HL-60 (cell line): ENCODE results near the gene SPRR3.

Experiments used
- DNase-seq, 2 experiments: peaks; one replicate each; pipeline ENCODE4 v3.0.0-alpha.2; 2010 to 2020; ENCODE audit warnings: low read depth in 1 of 2, low spot score in 1 of 2
- H3K27ac ChIP-seq: fragments of 250-450 bp; sonication (Bioruptor Pico); replicated peaks from 2 replicates; pipeline ENCODE4 v1.5.1; 2020; ENCODE audit warnings: mild to moderate bottlenecking, moderate library complexity
- H3K27me3 ChIP-seq: fragments of 250-450 bp; sonication (Bioruptor Pico); 2 replicates; pipeline ENCODE4 v1.5.1; 2021; ENCODE audit warnings: mild to moderate bottlenecking, moderate library complexity; ENCODE audit not compliant: insufficient read depth, poor library complexity, severe bottlenecking
- H3K4me3 ChIP-seq: replicated peaks from 2 replicates; pipeline ENCODE4 v1.5.1; 2011; ENCODE audit warnings: mild to moderate bottlenecking, control low read depth, low read length; ENCODE audit not compliant: insufficient read depth
- CTCF ChIP-seq: IDR thresholded peaks from one replicate; pipeline ENCODE4 v1.5.1; 2011; ENCODE audit warnings: low read length, control low read depth, inconsistent platforms; ENCODE audit not compliant: insufficient read depth
- GABPA ChIP-seq: IDR thresholded peaks from 2 replicates; pipeline ENCODE4 v1.6.1; 2012; ENCODE audit warnings: low read depth
- POLR2AphosphoS5 ChIP-seq: IDR thresholded peaks from 2 replicates; pipeline ENCODE4 v1.6.1; 2012; ENCODE audit warnings: low read depth
- REST ChIP-seq: IDR thresholded peaks from 2 replicates; pipeline ENCODE4 v1.6.1; 2012; ENCODE audit warnings: low read depth; ENCODE audit not compliant: insufficient replicate concordance
- SPI1 ChIP-seq: IDR thresholded peaks from 2 replicates; pipeline ENCODE4 v1.6.1; 2012; ENCODE audit warnings: low read depth, mild to moderate bottlenecking, borderline replicate concordance

The SPRR3 gene

GRCh38 chr1:152960452-152961044, 41.0 kb upstream of the SPRR3 start:
- DNase-seq: no peak
- TF ChIP-seq REST: no peak
- TF ChIP-seq SPI1: no peak
- no peak for TF ChIP-seq POLR2AphosphoS5
- TF ChIP-seq GABPA: no peak
- no peak for TF ChIP-seq CTCF
- H3K27ac ChIP-seq: no peak overlapping the region
- H3K27me3 ChIP-seq: peaks cover 2% of the 10 kb centered on the region
- no peak overlapping the region for H3K4me3 ChIP-seq

- Histone ChIP-seq H3K4me3 (no peak overlapping the region), H3K27me3 (peaks cover 2% of the 10 kb centered on the region), H3K27ac (no peak overlapping the region)
- TF ChIP-seq REST: no peak
- TF ChIP-seq SPI1: no peak
- no peak for TF ChIP-seq GABPA
- TF ChIP-seq CTCF: no peak
- TF ChIP-seq POLR2AphosphoS5: no peak
- DNase-seq: no peak
These were observed 40.2 kb upstream of the SPRR3 start for GRCh38 chr1:152961226-152961891.

GRCh38 chr1:152962876-152963415, 38.6 kb upstream of the SPRR3 start:
- TF ChIP-seq POLR2AphosphoS5: no peak
- Histone ChIP-seq H3K4me3 (no peak overlapping the region), H3K27ac (no peak overlapping the region), H3K27me3 (peaks cover 2% of the 10 kb centered on the region)
- DNase-seq: no peak

GRCh38 chr1:152964536-152964935, 37.0 kb upstream of the SPRR3 start:
- DNase-seq: no peak
- TF ChIP-seq REST (no peak), SPI1 (no peak), CTCF (no peak), GABPA (no peak), POLR2AphosphoS5 (no peak)
- no peak overlapping the region for H3K4me3 ChIP-seq

More at GRCh38 chr1:152964536-152964935, 37.0 kb upstream of the SPRR3 start:
- Histone ChIP-seq H3K27me3 (peaks cover 2% of the 10 kb centered on the region), H3K27ac (no peak overlapping the region)
